ENCODE measurements around the gene RPN1.

Gene RPN1

DNA sequence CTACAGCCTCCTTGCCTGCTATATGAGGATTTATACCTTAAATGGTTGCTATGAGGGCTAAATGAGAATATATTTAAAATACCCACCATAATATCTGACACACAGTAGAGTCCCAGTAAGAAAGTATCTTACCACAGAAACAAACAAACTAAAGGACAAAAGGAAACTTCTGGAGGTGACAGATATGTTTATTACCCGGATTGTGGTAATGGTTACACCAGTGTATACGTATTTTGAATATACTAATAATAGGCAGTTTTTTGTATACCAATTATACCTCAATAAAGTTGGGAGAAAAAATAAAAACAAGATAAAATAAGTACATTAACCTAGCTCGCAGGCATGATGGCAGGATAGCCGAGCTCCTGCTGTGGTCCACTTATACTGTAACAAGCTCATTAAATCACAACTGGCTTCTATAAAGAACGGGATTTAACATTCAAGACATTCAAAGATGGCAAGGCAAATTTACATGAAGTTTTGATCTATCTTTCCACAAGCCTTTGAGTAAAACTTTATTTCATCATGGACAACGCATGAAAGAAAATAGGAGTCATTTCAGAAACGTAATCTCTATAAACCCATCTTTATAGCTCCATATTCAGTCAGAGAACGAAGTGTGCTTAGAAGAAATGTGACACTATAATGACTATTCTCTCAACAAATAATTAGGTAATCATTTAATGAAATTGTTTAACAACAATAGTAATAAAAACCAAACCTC, 1.5 kb downstream of the RPN1 start:
- no peak for DNase-seq

DNA sequence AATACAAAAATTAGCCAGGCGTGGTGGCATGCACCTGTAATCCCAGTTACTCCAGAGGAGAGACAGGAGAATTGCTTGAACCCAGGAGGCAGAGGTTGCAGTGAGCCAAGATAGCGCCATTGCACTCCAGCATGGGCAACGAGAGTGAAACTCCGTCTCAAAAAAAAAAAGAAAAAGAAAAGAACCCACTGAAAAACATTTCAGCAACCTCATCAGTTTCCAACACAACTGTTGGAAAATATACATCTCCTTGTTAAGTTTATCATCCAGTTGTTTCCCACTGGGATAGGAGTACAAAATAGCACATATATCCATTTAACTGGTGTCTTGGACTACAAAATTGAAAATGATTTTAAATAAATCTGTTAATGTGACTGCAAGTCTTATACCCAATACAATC, 2.2 kb downstream of the RPN1 start:
- no peak for DNase-seq

DNA sequence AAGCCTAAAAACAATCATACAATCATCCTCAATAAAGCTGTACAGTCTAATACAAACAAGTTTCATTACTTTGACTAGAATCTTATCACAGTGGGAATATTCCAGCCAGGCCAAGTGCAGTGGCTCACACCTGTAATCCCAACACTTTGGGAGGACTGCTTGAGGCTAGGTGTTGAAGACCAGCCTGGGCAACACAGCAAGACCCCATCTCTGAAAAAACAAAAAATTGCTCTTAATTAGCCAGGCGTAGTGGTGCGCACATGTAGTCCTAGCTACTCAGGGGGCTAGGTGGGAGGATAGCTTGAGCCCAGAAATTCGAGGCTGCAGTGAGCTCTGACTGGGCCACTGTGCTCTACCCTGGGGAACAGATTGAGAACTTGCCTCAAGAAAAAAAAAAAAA, 3.3 kb downstream of the RPN1 start:
- DNase-seq, result no peak

DNA sequence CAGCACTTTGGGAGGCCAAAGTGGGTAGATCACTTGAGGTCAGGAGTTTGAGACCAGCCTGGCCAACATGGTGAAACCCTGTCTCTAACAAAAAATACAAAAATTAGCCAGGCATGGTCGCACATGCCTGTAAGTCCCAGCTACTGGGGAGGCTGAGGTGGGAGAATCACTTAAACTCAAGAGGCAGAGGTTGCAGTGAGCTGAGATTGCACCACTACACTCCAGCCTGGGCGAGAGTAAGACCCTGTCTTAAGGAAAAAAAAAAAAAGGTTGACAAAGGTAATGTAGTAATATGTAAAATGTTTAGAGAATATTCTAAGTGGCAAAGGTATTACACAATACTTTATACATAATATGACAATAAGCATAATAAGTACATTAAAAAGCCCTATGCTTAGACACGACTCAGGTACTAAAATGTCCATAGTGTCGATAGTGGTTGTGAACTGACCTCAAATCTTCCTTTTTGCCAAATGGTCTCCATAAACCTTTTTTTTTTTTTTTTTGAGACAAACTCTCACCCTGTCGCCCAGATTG, 16.5 kb downstream of the RPN1 start:
- no peak for DNase-seq

DNA sequence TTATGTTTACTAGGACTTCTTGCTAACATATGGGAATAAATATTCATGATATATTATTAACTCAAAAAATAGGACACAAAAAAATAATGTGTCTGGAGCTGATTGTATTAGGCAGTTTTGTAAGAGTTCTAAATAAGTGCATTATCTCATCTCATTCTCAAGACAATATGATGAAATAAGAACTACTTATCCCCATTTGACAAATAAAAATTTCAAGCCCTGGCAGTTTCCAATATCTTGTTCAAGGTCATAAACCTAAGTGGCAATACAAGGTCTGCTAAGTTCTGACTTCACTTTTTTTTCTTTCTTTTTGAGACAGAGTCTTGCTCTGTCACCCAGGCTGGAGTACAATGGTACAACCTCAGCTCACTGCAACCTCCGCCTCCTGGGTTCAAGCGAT, 18.3 kb downstream of the RPN1 start:
- no peak for DNase-seq

DNA sequence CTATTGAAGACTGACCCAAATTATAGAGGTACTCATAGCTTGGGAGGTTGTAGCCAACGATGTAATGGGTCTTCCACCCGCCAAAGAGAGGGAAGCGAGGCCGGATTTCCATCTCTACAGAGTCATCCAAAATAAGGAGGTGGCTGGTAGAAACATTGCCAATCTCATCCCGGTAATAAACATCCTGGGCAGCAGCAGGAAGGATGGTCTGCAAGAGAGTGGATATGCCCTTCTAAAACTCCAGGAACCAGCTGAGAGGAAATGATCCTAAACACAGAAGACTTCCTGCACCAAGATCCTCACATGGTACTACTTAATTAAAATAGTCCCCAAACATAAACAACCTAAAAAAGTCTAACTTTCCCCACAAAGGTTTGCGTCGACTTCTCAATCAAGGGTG, 20.7 kb downstream of the RPN1 start:
- DNase-seq, result no peak

DNA sequence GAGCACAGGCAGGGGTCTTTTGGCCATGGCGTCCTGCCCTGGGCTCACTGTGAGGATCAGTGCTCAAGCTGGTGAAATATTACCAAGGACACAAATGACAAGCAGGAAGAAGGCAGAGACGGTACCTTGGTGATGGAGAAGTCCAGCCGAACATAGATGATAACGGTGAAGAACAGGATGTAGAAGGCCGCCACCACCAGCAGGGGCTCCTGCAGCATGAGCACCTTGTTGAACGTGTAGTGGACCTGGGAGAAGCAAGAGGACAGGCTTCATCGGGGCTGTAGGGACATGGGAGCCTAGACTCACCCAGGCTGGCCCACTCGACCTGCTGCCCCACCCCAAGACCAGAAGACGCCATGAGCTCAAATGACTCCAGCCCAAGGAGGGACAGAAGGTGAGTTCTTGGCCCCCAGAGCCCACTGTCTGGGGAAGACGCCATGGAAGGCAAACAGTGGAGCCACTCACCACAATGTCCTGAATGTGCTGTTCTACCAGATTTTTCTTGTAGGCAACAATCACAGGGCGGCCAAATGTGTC, 25.1 kb downstream of the RPN1 start:
- DNase-seq, result no peak

DNA sequence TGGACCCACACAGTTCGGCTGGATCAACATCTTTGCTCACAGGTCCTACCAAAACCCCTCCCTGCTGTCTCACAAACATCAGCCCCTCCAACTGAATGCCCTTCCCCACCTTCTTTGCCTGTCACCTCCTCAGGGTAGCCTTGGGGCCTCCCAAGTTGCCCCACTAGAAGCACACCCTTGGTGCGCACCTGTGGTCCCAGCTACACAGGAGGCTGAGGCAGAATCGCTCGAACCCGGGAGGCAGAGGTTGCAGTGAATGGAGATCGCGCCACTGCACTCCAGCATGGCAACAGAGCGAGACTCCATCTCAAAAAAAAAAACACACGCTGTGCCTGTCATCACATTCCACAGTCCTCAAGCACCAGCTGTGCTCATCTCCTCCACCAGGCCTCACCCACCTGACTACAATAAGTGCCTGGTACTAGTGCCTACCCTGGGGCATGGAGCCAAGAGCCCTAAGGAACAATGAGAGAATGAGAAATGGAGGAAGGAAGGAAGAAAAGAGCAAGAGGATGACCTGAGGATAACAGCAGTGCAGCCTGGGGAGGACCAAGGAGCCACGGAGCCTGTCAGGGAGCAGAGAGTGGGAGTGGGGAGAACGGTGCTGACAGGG, 26.0 kb downstream of the RPN1 start:
- DNase-seq, result no peak

DNA sequence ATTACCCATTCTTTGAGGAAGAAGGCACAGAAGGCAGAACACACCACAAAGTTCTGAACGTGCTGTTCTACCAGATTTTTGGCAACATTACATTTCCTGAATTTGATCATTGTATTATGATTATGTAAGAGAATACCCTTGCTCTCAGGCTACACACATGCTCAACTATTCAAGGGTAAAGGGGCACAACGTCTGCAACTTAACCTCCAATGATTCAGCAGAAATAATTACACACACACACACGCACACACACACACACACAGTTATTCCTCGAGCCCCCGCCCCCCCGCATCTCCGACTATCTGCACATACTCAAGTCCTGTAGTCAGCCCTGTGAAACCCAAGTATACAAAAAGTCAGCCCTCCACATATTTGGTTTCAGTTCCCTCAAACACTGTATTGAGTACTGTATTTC, 26.8 kb downstream of the RPN1 start:
- no peak for DNase-seq

DNA sequence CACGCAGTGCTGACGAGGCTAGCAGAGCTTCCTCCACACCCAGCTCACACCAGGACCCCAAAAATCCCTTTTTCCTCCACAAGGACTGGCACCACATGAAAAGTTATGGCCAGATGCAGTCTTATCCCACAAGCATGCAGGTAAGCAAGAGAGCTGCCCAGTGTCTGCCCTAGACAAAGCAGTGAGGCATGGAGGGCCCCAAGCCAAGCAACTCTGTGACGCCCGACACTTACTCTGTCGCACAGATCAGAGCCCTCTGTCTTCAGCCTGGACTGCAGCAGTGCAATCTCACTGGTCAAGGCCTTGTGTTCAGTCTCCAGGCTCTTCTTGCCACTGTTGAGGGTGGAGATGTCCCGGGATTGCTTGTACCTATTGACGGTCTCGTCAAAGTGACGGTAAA, 28.7 kb downstream of the RPN1 start:
- no peak for DNase-seq

DNA sequence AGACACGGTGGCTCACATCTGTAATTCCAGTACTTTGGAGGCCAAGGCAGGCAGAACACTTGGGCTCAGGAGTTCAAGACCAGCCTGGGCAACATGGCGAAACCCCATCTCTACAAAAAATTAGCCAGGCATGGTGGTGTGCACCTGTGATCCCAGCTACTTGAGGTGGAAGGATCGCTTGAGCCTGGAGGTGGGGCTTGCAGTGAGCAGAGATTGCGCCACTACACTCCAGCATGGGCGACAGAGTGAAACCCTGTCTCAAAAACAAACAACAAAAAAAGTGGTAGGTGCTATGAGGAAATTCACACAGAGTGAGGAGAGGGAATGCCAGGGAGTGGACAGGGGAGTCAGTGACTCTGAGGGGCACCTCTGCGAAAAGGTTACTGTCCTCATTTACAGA, 29.4 kb downstream of the RPN1 start:
- DNase-seq, result no peak

DNA sequence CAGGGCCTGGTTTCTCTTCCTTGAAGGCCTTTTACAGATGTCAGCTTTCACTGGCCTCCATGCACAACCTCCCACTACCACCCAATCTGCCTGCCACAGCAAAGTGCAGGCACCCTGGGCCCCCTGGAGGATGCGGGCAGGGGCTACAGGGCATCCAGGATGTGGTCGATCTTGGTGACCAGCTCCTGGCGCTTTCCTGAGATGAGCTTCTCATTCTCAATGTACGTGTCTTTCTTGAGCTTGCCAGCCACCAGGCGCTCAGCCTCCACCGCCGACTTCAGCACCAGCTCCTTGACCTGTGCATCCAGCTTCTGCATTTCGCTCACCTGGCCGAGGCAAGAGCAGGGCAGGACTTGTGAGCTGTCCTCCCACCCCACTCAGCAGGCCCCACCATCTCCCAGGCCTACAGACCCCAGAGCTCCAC, 30.3 kb downstream of the RPN1 start:
- DNase-seq, result no peak

DNA sequence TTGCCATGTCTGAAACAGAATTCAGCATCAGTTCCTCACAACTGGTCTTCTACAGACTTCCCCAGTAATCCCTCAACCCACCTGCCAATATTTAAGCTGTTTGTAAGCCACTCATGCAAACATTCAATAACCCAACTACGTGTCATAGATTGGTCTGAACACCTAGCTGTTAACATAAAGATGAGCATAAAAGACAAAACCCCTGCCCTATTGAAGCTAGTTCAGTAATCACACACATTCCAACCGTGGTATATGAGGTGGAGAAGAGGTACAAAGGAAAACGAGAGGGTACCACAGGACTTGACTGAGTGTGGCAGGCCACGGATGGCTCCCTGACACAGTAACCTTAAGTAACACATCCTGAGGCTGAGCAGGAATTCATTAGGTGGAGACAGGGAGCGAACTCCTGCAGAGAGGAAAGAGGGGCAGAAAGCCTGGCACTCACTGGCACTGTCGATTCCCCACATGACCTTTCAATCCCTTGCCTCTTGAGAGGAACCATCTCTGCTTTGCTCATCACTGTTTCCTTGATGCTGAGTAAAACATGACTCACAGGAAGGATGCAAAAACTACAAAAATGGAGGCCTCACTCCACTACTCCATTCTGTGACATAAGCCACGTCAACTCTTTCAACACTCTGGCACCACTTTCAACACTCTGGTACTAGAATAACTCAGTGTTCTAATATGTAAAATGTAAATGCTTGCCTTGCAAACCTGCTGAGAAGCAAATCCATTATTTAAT, 31.3 kb downstream of the RPN1 start:
- DNase-seq, result no peak

DNA sequence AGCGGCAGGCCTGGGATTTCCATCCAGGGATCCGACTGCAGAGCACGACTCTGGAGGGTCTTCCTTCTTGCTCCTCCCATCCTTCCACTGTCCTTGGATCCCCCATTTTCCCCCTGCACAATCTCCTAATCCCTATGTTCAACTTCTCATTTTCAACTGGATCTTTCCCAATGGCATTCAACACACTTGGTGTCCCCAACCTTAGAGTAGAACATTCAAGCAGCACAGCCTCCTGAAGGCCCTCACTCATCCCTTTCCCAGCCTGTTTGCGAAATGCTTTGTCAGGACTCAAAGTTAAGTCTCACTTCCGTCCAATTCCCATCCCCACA, 32.3 kb downstream of the RPN1 start:
- DNase-seq, result no peak

DNA sequence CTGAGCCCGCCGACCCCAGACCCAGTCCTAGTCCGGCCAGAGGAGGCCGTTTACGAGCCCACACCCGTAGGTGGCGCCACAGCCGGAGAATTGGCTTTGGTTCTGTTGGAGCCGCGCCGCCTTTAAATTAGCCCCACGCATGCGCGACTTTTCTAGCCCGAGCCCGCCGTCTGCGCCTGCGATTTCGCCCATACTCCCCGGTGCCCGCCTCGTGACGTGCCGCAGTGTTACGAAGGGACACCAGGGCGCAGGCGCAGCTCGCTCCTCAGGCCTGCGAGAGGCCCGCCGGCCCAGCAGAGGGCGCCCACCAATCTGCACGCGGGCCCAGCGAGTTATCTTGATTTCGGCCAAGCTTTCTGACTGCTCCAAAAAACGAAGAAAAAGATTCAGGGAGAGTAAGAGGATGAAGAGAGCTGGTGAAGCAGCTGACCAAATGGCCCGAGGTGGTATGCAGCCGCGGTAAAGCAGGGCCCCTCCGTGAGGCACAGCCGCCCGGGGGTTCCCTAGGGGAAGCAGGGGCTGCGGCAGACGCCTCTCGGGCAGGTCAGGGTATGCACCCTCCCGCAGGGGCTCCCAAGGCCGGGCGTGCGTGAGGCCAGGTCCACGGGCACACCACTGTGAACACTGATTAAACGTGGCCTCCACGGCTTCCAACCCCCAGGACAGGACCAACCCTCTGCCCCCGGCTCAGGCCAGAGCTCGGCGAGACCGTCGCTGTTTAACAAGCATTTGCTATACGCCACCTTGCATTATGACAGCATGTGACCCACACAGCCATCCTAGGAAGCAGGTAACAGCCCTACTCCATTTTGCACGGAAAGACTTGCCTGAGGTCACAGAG, 32.8 kb downstream of the RPN1 start:
- peak; percentile 100 for DNase-seq

DNA sequence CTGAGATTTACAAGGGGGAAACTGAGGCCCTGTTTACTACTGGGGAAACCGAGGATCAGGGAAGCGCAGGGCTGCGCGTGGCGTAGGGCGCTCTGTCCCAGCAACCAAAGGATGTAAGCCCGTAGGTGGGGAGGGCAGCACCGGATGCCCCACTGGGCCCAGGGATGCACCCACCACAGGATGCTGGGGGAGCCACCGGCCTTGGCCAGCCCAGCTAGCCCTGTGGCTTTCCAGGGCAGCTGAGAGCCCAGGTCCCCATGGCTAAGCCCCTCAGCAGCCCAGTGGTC, 33.4 kb downstream of the RPN1 start:
- DNase-seq, result no peak

DNA sequence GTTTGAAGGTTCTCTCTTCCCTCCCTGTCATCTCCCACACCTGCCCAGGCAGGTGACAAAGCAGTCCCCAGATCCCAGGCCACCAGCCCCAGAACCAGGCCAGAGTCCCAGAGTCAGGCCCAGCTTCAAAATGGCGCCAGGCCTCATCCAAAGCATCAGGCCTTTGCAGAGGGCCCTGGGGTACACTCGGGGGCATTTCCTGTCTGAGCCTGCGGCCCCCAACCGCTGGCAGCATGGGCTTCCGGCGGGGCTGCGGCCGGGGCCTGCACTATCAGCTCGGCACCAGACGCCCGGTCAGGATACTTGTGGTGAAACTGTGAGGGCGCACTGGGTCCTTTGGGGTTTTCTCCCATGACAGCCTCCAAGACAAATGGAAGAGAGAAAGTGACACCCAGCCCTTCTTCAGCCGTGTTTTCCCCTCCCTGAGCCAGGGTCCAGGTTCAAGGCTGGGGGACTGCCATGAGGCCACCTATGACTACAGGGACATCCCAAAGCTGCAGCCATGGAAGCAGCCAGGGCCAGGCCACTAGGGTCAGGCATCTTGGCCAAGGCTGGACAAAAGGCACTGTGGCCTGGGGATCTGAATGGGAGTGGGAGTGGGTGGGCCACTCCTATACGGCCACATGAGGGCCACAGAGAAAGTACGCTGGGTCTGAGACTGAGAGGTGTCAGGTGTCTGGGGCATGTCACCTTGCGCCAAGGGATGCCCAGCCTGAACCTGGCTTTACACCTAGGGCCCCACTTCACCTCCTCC, 33.9 kb downstream of the RPN1 start:
- no peak for DNase-seq

DNA sequence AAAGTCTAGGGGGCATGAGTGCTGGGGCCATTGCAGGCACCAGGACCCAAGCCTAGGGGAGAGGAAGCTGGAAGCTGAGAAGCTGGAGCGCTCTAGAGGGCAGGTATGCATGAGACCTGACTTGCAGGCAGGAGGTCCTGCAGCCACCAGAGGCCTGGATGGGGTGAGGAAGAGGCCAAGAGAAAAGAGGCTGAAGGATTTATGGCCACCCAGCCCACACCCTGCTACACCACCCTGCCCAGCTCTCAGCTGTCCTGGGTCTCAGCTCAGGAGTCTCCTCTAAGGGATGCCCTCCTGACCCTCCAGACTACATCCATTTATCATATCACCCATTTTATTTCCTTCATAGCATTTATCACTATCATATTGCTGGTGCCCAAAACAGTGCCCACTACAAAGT, 36.5 kb downstream of the RPN1 start:
- no peak for DNase-seq

DNA sequence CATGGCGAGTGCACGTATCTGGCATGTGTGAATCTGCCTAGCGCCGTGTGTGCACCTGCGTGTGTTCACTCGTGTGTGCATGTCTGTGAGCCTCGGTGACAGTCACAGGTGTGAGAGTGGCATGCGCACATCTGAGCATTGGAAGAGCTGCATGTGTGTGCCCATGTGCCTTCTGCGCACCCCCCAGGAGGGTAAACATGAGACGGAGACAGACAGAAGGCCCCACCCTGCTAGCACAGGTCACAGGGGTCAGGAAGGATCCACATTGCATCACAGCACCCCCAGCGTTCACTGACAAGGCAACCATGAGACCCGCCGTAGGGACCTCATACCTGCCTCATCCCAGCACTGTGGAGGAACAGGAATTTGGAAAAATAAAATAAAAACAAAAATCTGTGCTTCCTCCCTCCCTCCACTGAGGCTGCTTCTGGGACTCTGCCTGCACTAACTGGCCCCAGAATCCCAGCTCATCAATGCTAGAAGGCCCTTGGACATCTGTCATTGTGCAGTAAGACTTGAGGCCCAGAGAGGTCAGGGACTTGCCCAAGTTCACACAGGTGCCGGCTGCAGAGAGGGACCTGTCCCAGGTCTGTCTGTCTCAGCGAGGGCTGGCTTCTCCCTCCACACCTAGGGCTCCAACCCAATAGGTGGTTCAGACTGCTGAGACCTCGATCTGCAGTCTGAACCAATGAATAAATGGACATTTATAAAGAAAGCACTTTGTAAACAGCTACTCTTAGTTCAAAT, 37.4 kb downstream of the RPN1 start:
- DNase-seq, result no peak

DNA sequence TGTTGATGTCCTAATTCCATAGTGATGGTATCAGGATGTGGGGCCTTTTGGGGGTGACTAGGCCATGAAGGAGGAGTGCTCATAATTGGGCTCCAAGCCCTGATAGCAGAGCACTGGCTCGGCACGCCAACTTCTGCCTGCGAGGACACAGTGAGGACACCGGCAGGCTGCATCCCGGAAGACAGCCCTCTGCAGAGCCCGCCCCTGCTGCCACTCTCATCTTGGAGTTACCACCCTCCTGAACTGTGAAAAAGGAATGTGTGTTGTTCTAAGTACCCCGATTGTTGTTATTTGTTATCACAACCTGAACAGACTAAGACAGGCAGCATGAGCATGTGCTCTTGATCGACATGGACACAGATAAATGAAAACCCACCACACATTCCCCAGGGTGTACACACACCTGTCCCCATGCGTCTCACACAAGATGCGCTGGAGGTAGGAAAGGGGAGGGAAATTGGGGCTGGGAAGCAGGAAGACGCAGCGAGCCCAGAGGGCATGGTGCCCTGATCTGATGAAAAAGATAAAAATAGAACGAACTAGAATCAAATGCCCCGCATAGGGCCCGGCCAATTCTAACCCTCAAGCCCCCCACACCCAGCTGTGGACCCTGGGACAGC, 40.1 kb downstream of the RPN1 start:
- DNase-seq, result no peak

DNA sequence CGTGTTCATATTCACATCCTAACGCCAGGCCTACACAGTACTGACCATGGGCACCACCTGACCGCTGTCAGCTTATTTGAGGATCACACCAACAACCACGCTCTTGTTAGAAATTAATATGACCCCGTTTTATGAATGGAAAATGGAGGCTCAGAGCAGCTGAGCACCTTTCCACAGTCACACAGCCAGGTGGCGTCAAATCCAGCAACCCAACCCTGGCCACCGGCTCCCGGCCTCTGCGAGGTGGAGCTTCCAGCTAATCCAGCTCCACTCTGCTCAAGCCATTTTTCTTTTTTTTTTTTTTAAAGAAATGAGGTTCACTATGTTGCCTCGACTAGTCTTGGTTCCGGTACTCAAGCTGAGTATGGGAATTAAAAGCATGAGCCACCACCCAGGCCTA, 41.3 kb downstream of the RPN1 start:
- no peak for DNase-seq
